HepG2 (cell line): ENCODE results near the gene ANK3. TPM values are rescaled to one million over a fixed set of nuclear protein-coding genes. Genes with fewer than 3 reads are reported as not detected.
A peak's percentile ranks its signal among the peaks of the same experiment; 100 is the strongest.

Experiments used
- FOXK2 ChIP-seq: fragments of 450-650 bp; IDR thresholded peaks from 2 replicates; pipeline ENCODE4 v1.6.1; 2016
- GABPA ChIP-seq, 2 experiments: IDR thresholded peaks; 2 replicates each; pipeline ENCODE4 v1.6.1; 2011 to 2016; ENCODE audit warnings: low read depth in 2 of 2, low read length in 1 of 2, missing biosample characterization in 1 of 2, missing genetic modification characterization in 1 of 2
- U2AF2 ChIP-seq: fragments of 200-400 bp; formaldehyde crosslinking; IDR thresholded peaks from 2 replicates; pipeline ENCODE4 v1.6.1; 2017; ENCODE audit warnings: low read depth, mild to moderate bottlenecking, low read length
- ZFP1 ChIP-seq: IDR thresholded peaks from 2 replicates; pipeline ENCODE4 v1.6.1; 2016
- ZNF30 ChIP-seq: sonication (generic); formaldehyde crosslinking; IDR thresholded peaks from 2 replicates; pipeline ENCODE4 v1.5.0; 2020; ENCODE audit warnings: mild to moderate bottlenecking, missing genetic modification reagents
- ZNF558 ChIP-seq: sonication (generic); formaldehyde crosslinking; IDR thresholded peaks from 2 replicates; pipeline ENCODE4 v1.9.0; 2022; ENCODE audit warnings: mild to moderate bottlenecking, missing genetic modification reagents, borderline replicate concordance
- ZNF704 ChIP-seq: sonication (generic); formaldehyde crosslinking; IDR thresholded peaks from 2 replicates; pipeline ENCODE4 v1.8.1; 2023; ENCODE audit warnings: mild to moderate bottlenecking, inconsistent platforms, moderate library complexity, missing genetic modification reagents, borderline replicate concordance
- polyA plus RNA-seq, 8 experiments: library from polyadenylated mRNA; depleted of rRNA in 3 of 8; stranded (reverse) in 7 of 8; unstranded in 1 of 8; fragments of >200 nt; fragmentation: Illumina TruSeq in 4 of 8; extraction: Trizol in 4 of 8; gene quantifications; 2 replicates each; pipeline versions ENCODE4 v1.2.1 to v1.2.3, GENCODE V29; 2011 to 2016; ENCODE audit warnings: low read depth in 4 of 8, missing spikeins in 1 of 8, mixed read lengths in 1 of 8; ENCODE audit not compliant: insufficient read depth in 1 of 8
- total RNA-seq, 5 experiments: library from RNA; depleted of rRNA; stranded (reverse); fragments of >200 nt; fragmentation: Illumina TruSeq; extraction: Trizol; gene quantifications; 2 replicates each; pipeline ENCODE4 v1.2.3, GENCODE V29; 2016; ENCODE audit warnings: low read depth in 1 of 5
- TF ChIP-seq, protein P1 (sequence below): sonication (generic); formaldehyde crosslinking; IDR thresholded peaks from one replicate; pipeline ENCODE4 v1.5.1; 2020; ENCODE audit warnings: mild to moderate bottlenecking, missing genetic modification reagents; ENCODE audit errors: not compliant biosample characterization
- TF ChIP-seq, protein P2 (sequence below): IDR thresholded peaks from 2 replicates; pipeline ENCODE4 v1.6.1; 2016; ENCODE audit warnings: low read depth
- TF ChIP-seq, protein P3 (sequence below): sonication (generic); formaldehyde crosslinking; IDR thresholded peaks from 2 replicates; pipeline ENCODE4 v1.5.1; 2020; ENCODE audit warnings: missing genetic modification reagents, mild to moderate bottlenecking, borderline replicate concordance

The ANK3 gene
- total and polyA plus RNA-seq, 2 of the 13 experiments (the other 11 are each of a cell fraction or from before 2014, with no cell fraction given), result not detected

DNA sequence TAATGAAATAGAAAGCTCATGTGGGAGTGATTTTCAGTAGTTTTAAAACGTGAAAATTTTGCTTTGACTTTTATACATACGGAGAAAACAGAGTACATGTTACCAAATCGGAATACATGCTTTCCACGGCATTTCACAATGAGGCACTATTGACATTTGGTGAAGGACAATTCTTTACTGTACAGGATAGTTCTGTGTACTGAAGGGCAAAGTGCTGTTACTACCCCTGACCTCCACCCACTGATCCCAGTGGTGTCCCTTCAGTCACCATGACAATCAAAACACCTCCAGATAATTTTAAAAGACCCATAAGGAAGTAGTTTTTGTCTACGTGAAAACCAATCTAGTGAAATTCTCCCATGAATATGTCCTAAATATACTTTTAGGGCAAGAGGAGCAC lies 33.1 kb upstream of the ANK3 start (continued):
- TF ChIP-seq GABPA (IDR thresholded peaks at IDR 0.05; ENCODE audit: low read depth, low read length) (no peak), GABPA (CRISPR knock-in tag; IDR thresholded peaks at IDR 0.05; ENCODE audit: low read depth) (0 out of 2 replicates have a peak, but pooled peaks have one; percentile 11), ZNF30 (CRISPR knock-in tag) (no peak), ZNF704 (CRISPR knock-in tag) (no peak), FOXK2 (peak; percentile 59; the same call in 1 of the 2 replicates), ZNF558 (CRISPR knock-in tag) (no peak), ZFP1 (CRISPR knock-in tag) (0 out of 2 replicates have a peak, but pooled peaks have one; percentile 47), U2AF2 (no peak)
- TF ChIP-seq, protein P1, sequence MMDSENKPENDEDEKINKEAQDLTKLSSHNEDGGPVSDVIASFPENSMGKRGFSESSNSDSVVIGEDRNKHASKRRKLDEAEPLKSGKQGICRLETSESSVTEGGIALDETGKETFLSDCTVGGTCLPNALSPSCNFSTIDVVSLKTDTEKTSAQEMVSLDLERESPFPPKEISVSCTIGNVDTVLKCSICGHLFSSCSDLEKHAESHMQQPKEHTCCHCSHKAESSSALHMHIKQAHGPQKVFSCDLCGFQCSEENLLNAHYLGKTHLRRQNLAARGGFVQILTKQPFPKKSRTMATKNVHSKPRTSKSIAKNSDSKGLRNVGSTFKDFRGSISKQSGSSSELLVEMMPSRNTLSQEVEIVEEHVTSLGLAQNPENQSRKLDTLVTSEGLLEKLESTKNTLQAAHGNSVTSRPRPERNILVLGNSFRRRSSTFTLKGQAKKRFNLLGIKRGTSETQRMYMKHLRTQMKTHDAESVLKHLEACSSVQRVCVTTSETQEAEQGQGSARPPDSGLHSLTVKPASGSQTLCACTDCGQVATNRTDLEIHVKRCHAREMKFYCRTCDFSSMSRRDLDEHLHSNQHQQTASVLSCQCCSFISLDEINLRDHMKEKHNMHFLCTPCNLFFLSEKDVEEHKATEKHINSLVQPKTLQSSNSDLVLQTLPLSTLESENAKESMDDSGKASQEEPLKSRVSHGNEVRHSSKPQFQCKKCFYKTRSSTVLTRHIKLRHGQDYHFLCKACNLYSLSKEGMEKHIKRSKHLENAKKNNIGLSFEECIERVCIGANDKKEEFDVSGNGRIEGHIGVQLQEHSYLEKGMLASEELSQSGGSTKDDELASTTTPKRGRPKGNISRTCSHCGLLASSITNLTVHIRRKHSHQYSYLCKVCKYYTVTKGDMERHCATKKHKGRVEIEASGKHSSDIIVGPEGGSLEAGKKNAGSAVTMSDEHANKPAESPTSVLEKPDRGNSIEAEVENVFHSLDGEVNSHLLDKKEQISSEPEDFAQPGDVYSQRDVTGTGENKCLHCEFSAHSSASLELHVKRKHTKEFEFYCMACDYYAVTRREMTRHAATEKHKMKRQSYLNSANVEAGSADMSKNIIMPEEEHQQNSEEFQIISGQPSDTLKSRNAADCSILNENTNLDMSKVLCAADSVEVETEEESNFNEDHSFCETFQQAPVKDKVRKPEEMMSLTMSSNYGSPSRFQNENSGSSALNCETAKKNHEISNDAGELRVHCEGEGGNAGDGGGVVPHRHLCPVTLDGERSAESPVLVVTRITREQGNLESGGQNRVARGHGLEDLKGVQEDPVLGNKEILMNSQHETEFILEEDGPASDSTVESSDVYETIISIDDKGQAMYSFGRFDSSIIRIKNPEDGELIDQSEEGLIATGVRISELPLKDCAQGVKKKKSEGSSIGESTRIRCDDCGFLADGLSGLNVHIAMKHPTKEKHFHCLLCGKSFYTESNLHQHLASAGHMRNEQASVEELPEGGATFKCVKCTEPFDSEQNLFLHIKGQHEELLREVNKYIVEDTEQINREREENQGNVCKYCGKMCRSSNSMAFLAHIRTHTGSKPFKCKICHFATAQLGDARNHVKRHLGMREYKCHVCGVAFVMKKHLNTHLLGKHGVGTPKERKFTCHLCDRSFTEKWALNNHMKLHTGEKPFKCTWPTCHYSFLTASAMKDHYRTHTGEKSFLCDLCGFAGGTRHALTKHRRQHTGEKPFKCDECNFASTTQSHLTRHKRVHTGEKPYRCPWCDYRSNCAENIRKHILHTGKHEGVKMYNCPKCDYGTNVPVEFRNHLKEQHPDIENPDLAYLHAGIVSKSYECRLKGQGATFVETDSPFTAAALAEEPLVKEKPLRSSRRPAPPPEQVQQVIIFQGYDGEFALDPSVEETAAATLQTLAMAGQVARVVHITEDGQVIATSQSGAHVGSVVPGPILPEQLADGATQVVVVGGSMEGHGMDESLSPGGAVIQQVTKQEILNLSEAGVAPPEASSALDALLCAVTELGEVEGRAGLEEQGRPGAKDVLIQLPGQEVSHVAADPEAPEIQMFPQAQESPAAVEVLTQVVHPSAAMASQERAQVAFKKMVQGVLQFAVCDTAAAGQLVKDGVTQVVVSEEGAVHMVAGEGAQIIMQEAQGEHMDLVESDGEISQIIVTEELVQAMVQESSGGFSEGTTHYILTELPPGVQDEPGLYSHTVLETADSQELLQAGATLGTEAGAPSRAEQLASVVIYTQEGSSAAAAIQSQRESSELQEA (CRISPR knock-in tag), result no peak
- TF ChIP-seq, protein P2, sequence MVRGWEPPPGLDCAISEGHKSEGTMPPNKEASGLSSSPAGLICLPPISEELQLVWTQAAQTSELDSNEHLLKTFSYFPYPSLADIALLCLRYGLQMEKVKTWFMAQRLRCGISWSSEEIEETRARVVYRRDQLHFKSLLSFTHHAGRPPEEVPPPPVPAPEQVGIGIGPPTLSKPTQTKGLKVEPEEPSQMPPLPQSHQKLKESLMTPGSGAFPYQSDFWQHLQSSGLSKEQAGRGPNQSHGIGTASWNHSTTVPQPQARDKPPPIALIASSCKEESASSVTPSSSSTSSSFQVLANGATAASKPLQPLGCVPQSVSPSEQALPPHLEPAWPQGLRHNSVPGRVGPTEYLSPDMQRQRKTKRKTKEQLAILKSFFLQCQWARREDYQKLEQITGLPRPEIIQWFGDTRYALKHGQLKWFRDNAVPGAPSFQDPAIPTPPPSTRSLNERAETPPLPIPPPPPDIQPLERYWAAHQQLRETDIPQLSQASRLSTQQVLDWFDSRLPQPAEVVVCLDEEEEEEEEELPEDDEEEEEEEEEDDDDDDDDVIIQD (CRISPR knock-in tag), result peak; percentile 83; the same call in 1 of the 2 replicates
- TF ChIP-seq, protein P3, sequence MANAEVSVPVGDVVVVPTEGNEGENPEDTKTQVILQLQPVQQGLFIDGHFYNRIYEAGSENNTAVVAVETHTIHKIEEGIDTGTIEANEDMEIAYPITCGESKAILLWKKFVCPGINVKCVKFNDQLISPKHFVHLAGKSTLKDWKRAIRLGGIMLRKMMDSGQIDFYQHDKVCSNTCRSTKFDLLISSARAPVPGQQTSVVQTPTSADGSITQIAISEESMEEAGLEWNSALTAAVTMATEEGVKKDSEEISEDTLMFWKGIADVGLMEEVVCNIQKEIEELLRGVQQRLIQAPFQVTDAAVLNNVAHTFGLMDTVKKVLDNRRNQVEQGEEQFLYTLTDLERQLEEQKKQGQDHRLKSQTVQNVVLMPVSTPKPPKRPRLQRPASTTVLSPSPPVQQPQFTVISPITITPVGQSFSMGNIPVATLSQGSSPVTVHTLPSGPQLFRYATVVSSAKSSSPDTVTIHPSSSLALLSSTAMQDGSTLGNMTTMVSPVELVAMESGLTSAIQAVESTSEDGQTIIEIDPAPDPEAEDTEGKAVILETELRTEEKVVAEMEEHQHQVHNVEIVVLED (CRISPR knock-in tag), result no peak
